ENCODE measurements around the gene EPB41L1.

EPB41L1 gene

DNA sequence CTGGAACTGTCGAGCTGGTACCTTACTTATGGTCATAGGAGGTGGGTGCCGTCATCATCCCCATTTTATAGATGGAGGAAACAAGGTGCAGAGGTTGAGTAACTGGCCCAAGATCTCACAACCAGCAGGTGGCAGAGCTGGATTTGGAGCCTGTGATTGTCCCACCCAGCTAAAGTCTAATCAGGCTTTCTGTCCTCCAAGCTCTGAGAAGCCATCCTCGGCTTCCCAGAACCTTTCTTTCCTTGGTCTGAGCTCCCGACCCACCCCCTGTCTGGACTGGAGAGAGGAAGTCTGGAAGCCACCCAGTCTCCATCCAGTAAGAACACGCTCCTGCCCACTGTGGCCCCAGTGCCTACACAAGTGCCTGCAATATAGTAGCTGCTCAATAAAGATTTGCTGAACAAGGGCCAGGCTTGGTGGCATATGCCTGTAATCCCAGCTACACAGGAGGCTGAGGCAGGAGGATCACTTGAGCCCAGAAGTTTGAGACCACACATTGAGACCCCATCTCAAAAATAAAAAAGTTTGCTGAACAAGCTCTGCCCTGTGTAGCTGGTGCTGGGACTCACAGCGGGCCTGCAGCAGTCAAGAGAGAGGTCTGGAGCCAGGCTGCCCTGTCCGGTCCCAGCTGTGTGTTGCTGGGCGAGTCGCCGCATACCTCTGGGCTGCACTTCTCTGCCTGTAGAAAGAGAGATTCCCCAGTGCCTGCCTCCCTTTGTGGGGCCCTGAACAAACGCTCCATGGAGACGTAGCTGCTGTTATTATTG, 119.1 kb downstream of the EPB41L1 start:
- no peak overlapping the region for H3K4me3 ChIP-seq (replicated peaks; ENCODE audit: insufficient read depth, low read length)
- no peak for DNase-seq (ENCODE audit: low read depth in 1 of 2, low spot score in 1 of 2)
- no peak for TF ChIP-seq SPI1 (IDR thresholded peaks at IDR 0.05; ENCODE audit: borderline replicate concordance, low read depth)
- TF ChIP-seq, protein P1, sequence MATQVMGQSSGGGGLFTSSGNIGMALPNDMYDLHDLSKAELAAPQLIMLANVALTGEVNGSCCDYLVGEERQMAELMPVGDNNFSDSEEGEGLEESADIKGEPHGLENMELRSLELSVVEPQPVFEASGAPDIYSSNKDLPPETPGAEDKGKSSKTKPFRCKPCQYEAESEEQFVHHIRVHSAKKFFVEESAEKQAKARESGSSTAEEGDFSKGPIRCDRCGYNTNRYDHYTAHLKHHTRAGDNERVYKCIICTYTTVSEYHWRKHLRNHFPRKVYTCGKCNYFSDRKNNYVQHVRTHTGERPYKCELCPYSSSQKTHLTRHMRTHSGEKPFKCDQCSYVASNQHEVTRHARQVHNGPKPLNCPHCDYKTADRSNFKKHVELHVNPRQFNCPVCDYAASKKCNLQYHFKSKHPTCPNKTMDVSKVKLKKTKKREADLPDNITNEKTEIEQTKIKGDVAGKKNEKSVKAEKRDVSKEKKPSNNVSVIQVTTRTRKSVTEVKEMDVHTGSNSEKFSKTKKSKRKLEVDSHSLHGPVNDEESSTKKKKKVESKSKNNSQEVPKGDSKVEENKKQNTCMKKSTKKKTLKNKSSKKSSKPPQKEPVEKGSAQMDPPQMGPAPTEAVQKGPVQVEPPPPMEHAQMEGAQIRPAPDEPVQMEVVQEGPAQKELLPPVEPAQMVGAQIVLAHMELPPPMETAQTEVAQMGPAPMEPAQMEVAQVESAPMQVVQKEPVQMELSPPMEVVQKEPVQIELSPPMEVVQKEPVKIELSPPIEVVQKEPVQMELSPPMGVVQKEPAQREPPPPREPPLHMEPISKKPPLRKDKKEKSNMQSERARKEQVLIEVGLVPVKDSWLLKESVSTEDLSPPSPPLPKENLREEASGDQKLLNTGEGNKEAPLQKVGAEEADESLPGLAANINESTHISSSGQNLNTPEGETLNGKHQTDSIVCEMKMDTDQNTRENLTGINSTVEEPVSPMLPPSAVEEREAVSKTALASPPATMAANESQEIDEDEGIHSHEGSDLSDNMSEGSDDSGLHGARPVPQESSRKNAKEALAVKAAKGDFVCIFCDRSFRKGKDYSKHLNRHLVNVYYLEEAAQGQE (IDR thresholded peaks at IDR 0.05; ENCODE audit: insufficient replicate concordance, low read depth): no peak
- no peak for TF ChIP-seq POLR2AphosphoS5 (IDR thresholded peaks at IDR 0.05; ENCODE audit: low read depth)
- TF ChIP-seq, protein P2, sequence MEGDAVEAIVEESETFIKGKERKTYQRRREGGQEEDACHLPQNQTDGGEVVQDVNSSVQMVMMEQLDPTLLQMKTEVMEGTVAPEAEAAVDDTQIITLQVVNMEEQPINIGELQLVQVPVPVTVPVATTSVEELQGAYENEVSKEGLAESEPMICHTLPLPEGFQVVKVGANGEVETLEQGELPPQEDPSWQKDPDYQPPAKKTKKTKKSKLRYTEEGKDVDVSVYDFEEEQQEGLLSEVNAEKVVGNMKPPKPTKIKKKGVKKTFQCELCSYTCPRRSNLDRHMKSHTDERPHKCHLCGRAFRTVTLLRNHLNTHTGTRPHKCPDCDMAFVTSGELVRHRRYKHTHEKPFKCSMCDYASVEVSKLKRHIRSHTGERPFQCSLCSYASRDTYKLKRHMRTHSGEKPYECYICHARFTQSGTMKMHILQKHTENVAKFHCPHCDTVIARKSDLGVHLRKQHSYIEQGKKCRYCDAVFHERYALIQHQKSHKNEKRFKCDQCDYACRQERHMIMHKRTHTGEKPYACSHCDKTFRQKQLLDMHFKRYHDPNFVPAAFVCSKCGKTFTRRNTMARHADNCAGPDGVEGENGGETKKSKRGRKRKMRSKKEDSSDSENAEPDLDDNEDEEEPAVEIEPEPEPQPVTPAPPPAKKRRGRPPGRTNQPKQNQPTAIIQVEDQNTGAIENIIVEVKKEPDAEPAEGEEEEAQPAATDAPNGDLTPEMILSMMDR (IDR thresholded peaks at IDR 0.05; ENCODE audit: insufficient read depth, low read length): no peak
- no peak for TF ChIP-seq GABPA (IDR thresholded peaks at IDR 0.05; ENCODE audit: low read depth)
- no peak overlapping the region for H3K27ac ChIP-seq (replicated peaks)
- H3K27me3 ChIP-seq (ENCODE audit: insufficient read depth, poor library complexity, severe bottlenecking): no peaks in the 10 kb centered on the region

DNA sequence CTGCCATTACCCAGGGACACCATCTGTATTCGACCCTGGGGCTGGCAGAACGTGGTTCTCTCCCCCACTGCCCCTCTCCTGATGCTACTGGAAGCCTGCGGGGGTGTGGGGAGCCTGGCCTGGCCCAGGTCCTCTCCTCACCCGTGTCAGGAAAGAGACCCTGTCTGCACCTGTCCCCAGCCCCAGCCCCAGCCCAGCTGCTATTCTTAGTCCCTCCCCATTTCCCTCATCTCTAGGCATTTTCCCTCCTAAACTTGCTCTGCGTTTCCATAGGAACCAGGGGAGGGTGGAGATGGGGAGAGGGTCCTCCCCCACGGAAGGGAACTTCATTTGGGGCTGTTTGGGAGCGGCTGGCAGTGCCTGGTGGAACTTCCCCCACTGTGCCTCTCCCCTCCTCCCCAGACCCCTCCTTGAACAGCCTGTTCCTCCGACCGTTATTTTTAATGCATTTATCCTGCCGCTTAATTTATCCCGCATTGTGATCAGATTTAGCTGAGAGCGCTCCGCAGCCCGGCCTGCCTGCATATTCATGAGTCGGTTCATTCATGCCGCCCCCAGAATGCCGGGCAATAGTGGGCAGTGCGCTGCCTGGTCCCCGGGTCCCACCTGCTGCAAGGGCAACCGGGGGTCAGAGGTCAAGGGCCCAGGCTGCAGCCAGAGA, 119.8 kb downstream of the EPB41L1 start:
- TF ChIP-seq, protein P2 (IDR thresholded peaks at IDR 0.05; ENCODE audit: insufficient read depth, low read length): no peak
- TF ChIP-seq GABPA (IDR thresholded peaks at IDR 0.05; ENCODE audit: low read depth) (no peak), SPI1 (IDR thresholded peaks at IDR 0.05; ENCODE audit: borderline replicate concordance, low read depth) (no peak), POLR2AphosphoS5 (IDR thresholded peaks at IDR 0.05; ENCODE audit: low read depth) (no peak)
- TF ChIP-seq, protein P1 (IDR thresholded peaks at IDR 0.05; ENCODE audit: insufficient replicate concordance, low read depth): no peak
- no peak for DNase-seq (ENCODE audit: low read depth in 1 of 2, low spot score in 1 of 2)
- no peak overlapping the region for H3K4me3 ChIP-seq (replicated peaks; ENCODE audit: insufficient read depth, low read length)
- H3K27me3 ChIP-seq (ENCODE audit: insufficient read depth, poor library complexity, severe bottlenecking): no peaks in the 10 kb centered on the region
- no peak overlapping the region for H3K27ac ChIP-seq (replicated peaks)

DNA sequence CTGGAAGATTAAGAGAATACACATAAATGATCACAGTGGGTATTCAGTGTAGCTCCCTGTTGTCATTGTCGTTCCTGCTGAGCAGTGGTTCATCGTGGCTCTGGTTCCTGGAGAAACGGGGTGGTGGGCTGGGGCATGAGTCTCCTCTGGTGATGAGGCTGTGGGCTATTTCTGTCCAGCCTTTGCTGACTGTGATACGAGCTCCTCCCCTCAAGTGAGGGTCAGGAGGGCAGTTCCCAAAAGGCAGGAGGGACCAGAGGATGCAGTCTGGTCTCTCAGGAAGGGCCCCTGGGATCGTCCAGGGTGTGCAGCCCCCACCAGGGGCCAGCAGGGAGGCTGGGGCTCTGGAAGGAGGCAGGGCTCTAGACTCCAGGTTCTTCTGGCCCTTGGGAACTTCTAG, 120.5 kb downstream of the EPB41L1 start:
- DNase-seq (ENCODE audit: low read depth in 1 of 2, low spot score in 1 of 2): no peak
- Histone ChIP-seq H3K27me3 (ENCODE audit: insufficient read depth, poor library complexity, severe bottlenecking) (no peaks in the 10 kb centered on the region), H3K27ac (replicated peaks) (no peak overlapping the region), H3K4me3 (replicated peaks; ENCODE audit: insufficient read depth, low read length) (no peak overlapping the region)
- TF ChIP-seq, protein P1 (IDR thresholded peaks at IDR 0.05; ENCODE audit: insufficient replicate concordance, low read depth): no peak
- TF ChIP-seq SPI1 (IDR thresholded peaks at IDR 0.05; ENCODE audit: borderline replicate concordance, low read depth) (no peak), GABPA (IDR thresholded peaks at IDR 0.05; ENCODE audit: low read depth) (no peak), POLR2AphosphoS5 (IDR thresholded peaks at IDR 0.05; ENCODE audit: low read depth) (no peak)
- TF ChIP-seq, protein P2 (IDR thresholded peaks at IDR 0.05; ENCODE audit: insufficient read depth, low read length): no peak

Measured in HL-60 (cell line).